Glomerular visceral epithelial cell (primary cell): ENCODE data around the gene ST3GAL5.
A peak's percentile ranks its signal among the peaks of the same experiment; 100 is the strongest.
"Not testable (repeated sequence)": the region's sequence is repeated elsewhere in the genome, so short reads cannot be mapped to it uniquely, and the experiment has no call there.

Experiments used
- DNase-seq: peaks from one replicate; pipeline ENCODE4 v3.0.0-alpha.2; 2016; ENCODE audit errors: extremely low spot score

The ST3GAL5 gene

DNA sequence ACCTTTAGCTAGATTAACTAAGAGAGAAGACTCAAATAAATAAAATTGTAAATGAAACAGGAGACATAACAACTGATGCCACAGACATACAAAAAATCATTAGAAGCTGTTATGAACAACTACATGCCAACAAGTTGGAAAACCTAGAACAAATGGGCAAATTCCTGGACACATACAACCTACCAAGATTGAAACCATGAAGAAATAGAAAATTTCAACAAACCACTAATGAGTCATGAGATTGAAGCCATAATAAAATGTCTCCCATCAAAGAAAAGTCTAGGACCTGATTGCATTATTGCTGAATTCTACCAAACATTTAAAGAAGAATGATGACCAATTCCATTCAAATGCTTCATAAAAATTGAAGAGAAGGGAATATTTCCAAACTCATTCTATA lies 54.3 kb downstream of the ST3GAL5 start:
- DNase-seq = no peak

DNA sequence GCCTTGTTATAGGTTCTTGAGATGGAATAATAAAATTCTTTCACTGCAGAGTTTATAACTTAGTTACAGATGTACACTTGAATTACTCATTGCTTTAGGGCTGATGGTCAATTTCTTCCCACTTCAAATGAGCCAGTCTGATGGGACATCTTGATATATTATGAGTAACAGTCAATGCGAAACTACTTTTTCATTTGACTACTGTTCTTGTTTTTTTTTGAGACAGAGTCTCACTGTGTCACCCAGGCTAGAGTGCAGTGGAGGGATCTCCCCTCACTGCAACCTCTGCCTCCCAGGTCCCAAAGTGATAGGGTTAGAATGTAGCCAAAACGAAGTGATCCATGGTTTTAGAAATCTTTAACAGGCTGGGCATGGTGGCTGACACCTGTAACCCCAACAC lies 57.1 kb downstream of the ST3GAL5 start:
- DNase-seq = no peak

DNA sequence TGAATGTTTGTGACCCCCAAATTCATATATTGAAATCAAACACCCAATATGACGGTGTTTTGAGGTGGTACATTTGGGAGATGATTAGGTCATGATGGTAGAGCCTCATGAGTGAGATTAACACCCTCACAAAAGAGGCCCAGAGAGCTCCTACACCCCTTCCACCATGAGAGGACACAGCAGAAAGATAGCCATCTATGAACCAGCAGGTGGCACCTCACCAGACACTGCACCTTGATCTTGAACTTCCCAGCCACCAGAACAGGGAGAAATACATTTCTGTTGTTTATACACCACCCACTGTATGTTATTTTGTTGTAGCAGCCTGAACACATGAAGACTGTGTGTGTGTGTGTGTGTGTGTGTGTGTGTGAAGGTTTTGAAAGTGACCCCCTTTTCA lies 58.1 kb downstream of the ST3GAL5 start:
- no peak for DNase-seq

- DNase-seq = not testable (repeated sequence)
Observed at GRCh38 chr2:85829394-85829793, 59.4 kb downstream of the ST3GAL5 start.

- DNase-seq = no peak
Observed at GRCh38 chr2:85828725-85829124, 60.1 kb downstream of the ST3GAL5 start.

- no peak for DNase-seq
Observed at GRCh38 chr2:85827879-85828569, 60.8 kb downstream of the ST3GAL5 start.

GRCh38 chr2:85826990-85827878 lies 61.6 kb downstream of the ST3GAL5 start:
- DNase-seq = peak; percentile 56

GRCh38 chr2:85823951-85824350 lies 64.8 kb downstream of the ST3GAL5 start:
- DNase-seq = no peak

GRCh38 chr2:85822766-85823165 lies 66.0 kb downstream of the ST3GAL5 start:
- no peak for DNase-seq

DNA sequence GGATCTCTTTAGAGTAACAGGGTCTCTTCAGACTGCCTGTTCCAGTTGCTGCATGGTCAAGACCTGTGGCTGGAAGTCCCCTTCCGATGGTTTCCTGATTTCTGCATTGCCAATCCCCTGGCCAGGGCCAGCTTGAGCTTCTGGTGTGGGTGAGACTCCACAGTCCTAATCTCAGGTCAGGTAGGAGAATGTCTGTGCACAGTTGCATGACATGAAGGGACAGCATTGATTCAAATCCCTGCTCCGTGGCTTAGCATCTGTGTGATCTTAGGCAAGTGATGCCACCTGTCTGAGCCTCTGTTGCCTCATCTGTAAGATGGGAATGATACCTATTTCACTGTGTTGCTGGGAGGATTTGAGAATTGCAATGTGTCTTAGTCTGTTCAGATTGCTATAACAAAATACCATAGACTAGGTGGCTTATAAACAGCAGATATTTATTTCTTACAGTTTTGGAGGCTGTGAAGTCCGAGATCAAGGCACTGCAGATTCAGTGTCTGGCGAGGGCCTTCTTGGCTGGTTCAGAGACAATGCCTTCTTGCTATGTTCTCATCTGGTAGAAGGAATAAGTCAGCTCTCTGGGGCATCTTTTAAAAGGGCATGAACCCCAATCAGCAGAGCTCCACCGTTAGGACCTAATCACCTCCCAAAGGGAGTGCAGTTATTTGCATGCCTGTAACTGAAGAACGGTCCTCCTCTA lies 68.8 kb downstream of the ST3GAL5 start:
- no peak for DNase-seq

DNA sequence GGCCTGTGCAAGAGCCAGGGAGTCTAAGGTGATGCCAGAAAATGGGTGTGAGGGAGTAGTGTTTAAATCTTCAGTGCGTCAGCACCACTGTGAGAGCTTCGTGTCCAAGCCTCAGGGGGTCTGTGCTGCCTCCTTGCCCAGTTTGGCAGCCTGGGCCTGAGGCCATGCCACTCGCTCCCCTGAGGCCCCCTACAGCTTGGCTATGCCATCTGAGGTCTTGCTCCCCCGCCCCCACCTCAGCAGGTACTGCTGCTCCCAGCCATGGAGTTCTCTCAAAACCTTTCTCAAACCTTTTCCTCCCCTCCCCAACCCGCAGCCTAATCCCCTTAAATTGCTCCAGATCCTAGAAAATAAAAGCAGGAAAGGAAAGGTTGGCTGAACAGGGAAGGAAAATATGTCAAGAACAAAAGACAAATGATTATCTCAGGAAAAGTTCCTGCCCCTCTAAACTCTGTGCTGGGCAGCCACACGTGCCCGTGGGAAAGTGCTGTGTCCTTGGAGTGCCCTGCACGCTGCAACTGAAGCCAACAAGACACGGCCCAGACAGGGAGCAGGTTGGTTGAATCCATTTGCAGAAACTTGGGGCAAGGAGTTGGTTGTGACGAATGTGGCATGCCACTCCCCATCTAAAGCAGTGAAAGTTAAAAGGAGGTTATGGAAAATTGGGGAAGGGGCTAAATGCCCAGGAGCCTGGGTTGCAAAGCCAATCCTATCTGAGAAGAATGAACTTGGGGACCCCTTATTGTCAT lies 73.8 kb downstream of the ST3GAL5 start:
- DNase-seq = no peak

DNA sequence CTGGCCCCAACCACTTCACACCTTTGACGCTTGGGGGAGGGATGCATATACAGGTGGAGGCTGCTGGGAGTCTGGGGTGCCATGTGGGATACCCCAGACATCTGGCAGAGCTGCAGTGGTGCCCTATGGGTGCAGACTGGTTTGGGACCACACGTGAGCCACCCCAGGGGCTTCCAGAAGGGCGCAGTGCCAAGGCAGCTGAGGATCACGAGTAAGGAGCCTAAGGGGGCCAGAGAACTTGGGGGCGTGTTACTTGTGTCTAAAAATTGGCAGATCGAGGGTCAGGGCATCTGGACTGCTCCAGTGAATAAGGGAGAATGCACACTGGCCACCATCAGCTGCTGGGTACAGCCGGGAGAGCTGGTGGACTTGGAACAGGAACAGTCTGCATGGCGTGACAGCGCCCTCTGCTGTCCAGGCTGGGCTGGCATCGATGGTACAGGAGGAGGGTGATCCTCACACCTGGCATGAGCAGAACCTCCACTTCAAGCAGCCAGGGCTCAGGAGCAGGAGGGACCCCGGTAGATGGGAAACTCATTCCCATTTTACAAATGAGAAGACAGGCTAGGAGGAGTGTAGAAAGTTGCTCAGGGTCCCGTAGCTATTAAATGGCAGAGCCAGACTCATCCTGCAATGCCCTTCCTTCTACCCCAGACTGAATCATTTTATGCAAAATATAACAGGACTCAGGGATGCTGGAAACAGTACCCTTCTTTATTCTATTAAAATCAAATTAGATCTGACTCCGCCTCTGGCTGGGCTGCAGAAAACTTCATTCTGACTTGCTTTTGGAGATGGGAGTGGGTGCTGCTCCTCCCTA lies 74.6 kb downstream of the ST3GAL5 start:
- DNase-seq = peak; percentile 85

GRCh38 chr2:85813211-85813981 lies 75.4 kb downstream of the ST3GAL5 start:
- no peak for DNase-seq

DNA sequence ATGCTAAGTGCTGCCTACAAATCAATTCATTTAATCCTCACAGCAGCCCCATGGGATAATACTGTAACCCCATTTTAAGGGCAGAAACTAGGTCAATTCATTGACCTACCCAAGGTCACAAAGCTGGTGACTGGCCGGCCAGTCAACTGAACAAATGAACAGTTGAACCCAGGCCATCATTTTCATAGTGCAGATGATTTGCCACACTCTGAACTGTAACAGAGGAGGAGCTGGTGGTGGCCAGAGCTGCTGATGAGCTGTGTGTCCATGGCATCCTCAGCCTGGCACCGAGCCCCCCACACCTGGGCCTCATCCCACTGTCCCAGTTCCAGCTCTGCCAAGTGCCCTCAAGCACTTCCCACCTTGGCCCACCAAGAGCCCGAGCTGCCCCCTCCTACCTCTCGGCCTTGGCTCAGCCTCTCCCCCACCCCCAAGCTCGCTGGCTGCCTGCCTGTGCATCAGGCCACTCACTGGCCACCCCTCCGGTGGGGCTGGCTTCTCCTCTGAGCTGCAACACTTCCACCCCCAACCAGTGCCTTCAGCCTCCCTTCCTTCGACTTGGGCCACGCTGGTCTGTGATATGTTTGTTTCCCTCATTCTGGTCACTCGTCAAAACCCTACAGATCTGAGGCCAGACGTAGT lies 76.6 kb downstream of the ST3GAL5 start:
- DNase-seq = no peak

GRCh38 chr2:85811180-85812093 lies 77.4 kb downstream of the ST3GAL5 start:
- DNase-seq = no peak

- DNase-seq = no peak
Observed at GRCh38 chr2:85810371-85811179, 78.2 kb downstream of the ST3GAL5 start.

GRCh38 chr2:85807756-85808155 lies 81.0 kb downstream of the ST3GAL5 start:
- no peak for DNase-seq
